Thyroid gland (tissue), 4 donors: ENCODE results near the gene DRC3. TPM values are rescaled to one million over a fixed set of nuclear protein-coding genes. Genes with fewer than 3 reads are reported as not detected.
"Not testable (repeated sequence)": the region's sequence is repeated elsewhere in the genome, so short reads cannot be mapped to it uniquely, and the experiment has no call there.

Experiments used
- DNase-seq, 2 donors: peaks; one replicate each; pipeline ENCODE4 v3.0.0-alpha.2; 2019
- H3K27ac ChIP-seq, 3 donors: fragments of 200-600 bp; sonication (generic); 1 replicate in 2 of 3; 2 replicates in 1 of 3; pipeline ENCODE4 v1.5.1; 2016 to 2019; ENCODE audit warnings: mild to moderate bottlenecking in 1 of 3, moderate library complexity in 1 of 3
- H3K27me3 ChIP-seq: fragments of 200-600 bp; sonication (generic); one replicate; pipeline ENCODE4 v1.5.1; 2019
- H3K36me3 ChIP-seq, 2 donors: fragments of 200-600 bp; sonication (generic); one replicate each; pipeline ENCODE4 v1.5.1; 2016 to 2019
- H3K4me1 ChIP-seq, 2 donors: fragments of 200-600 bp; sonication (generic); one replicate each; pipeline ENCODE4 v1.5.1; 2017 to 2019
- H3K4me3 ChIP-seq, 3 donors: fragments of 200-600 bp; sonication (generic); replicated peaks in 1 of 3; 1 replicate in 2 of 3; 2 replicates in 1 of 3; pipeline ENCODE4 v1.5.1; 2016; ENCODE audit warnings: mild to moderate bottlenecking in 1 of 3
- H3K9me3 ChIP-seq: fragments of 200-600 bp; sonication (generic); one replicate; pipeline ENCODE4 v1.5.1; 2017
- CTCF ChIP-seq, 6 experiments: fragments of 200-600 bp in 3 of 6; fragments of 450-650 bp in 3 of 6; sonication (generic) in 3 of 6; IDR thresholded peaks; one replicate each; pipeline ENCODE4 v1.5.1; 2016 to 2019; ENCODE audit warnings: antibody characterized with exemption in 6 of 6, mild to moderate bottlenecking in 2 of 6, inconsistent platforms in 1 of 6, moderate library complexity in 1 of 6
- POLR2A ChIP-seq, 2 donors: fragments of 450-650 bp; IDR thresholded peaks; one replicate each; pipeline ENCODE4 v1.6.1; 2017; ENCODE audit warnings: antibody characterized with exemption in 2 of 2, mild to moderate bottlenecking in 2 of 2, moderate library complexity in 1 of 2
- WGBS, 2 donors: methylation state at CpG; one replicate each; pipeline ENCODE4 v1.1.5; 2017; 5-methylcytosine and 5-hydroxymethylcytosine counted together
- intact Hi-C: fragments of 100-400 bp; cut with DNase I; formaldehyde crosslinking; loops from one replicate; pipeline ENCODE4 v1.15.1; 2023
- total RNA-seq, 4 donors: library from RNA; depleted of rRNA; stranded (reverse); fragments of >200 nt; gene quantifications; one replicate each; pipeline ENCODE4 v1.2.3, GENCODE V29; 2016

Gene DRC3
- total RNA-seq, 4 donors from 2014 or later, result 18.5 to 28.7 (median 23.4) TPM

GRCh38 chr17:17993852-17994251 is 21.2 kb downstream of the DRC3 start:
- no peak for DNase-seq

GRCh38 chr17:17994271-17995069 is 21.8 kb downstream of the DRC3 start:
- no peaks in the 10 kb centered on the region for H3K36me3 ChIP-seq

More at GRCh38 chr17:17993852-17994251, 21.2 kb downstream of the DRC3 start:
- 97 to 98% methylated on average over 12 of the region's 12 CpGs for WGBS, 2 donors
- TF ChIP-seq CTCF (IDR thresholded peaks at IDR 0.05) (no peak), POLR2A (IDR thresholded peaks at IDR 0.05) (no peak)
- Histone ChIP-seq H3K4me1 (no peaks in the 10 kb centered on the region), H3K27me3 (no peaks in the 10 kb centered on the region), H3K4me3 (no peak overlapping the region), H3K36me3 (no peaks in the 10 kb centered on the region), H3K9me3 (no peaks in the 10 kb centered on the region), H3K27ac (no peak overlapping the region)
- intact Hi-C loops, result loop anchor here (10.0 kb wide), 1 partner anchor 61 kb away; no protein-coding TSS in a partner anchor

GRCh38 chr17:17995887-17996286 is 23.2 kb downstream of the DRC3 start:
- intact Hi-C loops, result loop anchor here (10.0 kb wide), 1 partner anchor 59 kb away; no protein-coding TSS in a partner anchor

More at GRCh38 chr17:17994271-17995069, 21.8 kb downstream of the DRC3 start:
- Histone ChIP-seq H3K4me1 (no peaks in the 10 kb centered on the region), H3K9me3 (no peaks in the 10 kb centered on the region), H3K27me3 (no peaks in the 10 kb centered on the region), H3K27ac (no peak overlapping the region), H3K4me3 (no peak overlapping the region)
- TF ChIP-seq POLR2A (IDR thresholded peaks at IDR 0.05) (no peak), CTCF (IDR thresholded peaks at IDR 0.05) (no peak)
- no peak for DNase-seq
- WGBS, 2 donors, result 63 to 77% methylated on average over 18 of the region's 18 CpGs
- intact Hi-C loops, result loop anchor here (10.0 kb wide), 1 partner anchor 60 kb away; no protein-coding TSS in a partner anchor

GRCh38 chr17:17998934-17999333 is 26.3 kb downstream of the DRC3 start:
- intact Hi-C loops, result loop anchor here (10.0 kb wide), 1 partner anchor 56 kb away; no protein-coding TSS in a partner anchor
- WGBS, 2 donors, result 82 to 90% methylated on average over 4 to 8 of the region's 8 CpGs
- no peaks in the 10 kb centered on the region for H3K36me3 ChIP-seq

More at GRCh38 chr17:17995887-17996286, 23.2 kb downstream of the DRC3 start:
- not testable (repeated sequence) for H3K36me3 ChIP-seq, H3K4me3 ChIP-seq, H3K27me3 ChIP-seq, H3K27ac ChIP-seq, H3K9me3 ChIP-seq, H3K4me1 ChIP-seq, DNase-seq
- WGBS, 2 donors, result 96 to 99% methylated on average over 8 of the region's 8 CpGs

More at GRCh38 chr17:17998934-17999333, 26.3 kb downstream of the DRC3 start:
- DNase-seq, result no peak
- Histone ChIP-seq H3K4me3 (no peak overlapping the region), H3K27ac (no peak overlapping the region), H3K27me3 (no peaks in the 10 kb centered on the region), H3K9me3 (no peaks in the 10 kb centered on the region), H3K4me1 (no peaks in the 10 kb centered on the region)
- TF ChIP-seq CTCF (IDR thresholded peaks at IDR 0.05) (no peak), POLR2A (IDR thresholded peaks at IDR 0.05) (no peak)
